ENCODE measurements around the gene IL13. TPM values are rescaled to one million over a fixed set of nuclear protein-coding genes. Genes with fewer than 3 reads are reported as not detected.
A peak's percentile ranks its signal among the peaks of the same experiment; 100 is the strongest.

The IL13 gene
- polyA plus RNA-seq, 2 of the 4 experiments (the other 2 are of a cell fraction) = 0.13 TPM; not detected in 1

DNA sequence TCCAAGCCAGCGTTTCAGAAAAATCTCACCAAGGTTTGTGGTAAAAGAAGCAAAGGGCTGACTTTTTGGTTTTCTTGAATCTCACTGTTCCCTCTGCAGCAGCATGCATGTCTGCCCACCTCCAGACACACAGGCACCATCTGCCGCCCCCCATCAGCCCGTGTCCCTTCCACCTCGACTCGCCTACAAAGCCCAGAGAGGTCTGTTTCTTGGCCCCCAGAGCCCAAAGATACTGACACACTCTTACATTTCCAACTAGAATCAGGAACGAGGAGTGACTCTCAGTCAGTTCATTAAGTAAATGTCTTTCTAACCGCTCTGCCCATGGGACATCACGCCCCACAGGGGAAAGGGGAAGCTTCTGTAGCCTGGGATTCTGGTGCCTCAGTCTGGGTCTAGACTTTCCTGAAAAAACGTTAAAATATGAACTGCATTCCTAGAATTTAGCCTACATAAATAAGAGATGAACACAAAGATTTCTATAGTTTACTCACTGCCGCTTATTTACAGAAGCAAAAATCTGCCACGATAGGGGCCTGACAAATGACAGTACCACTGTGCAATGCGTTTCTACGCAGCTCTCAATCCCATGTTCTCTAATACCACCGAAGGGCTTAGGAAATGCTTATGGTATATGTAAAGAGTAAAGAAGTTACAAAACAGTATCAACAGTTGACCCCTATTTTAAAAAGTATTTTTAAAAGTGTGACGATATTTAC, 19.9 kb downstream of the IL13 start:
- Histone ChIP-seq H3K27ac (peak overlapping the region in 1 of 2 experiments; percentile 50; a peak in 2 of 6 replicates), H3K4me2 (peak overlapping the region; percentile 45)
- WGBS (ENCODE audit: missing lambda C conversion rate) = 87% methylated on average over 15 of the region's 15 CpGs

DNA sequence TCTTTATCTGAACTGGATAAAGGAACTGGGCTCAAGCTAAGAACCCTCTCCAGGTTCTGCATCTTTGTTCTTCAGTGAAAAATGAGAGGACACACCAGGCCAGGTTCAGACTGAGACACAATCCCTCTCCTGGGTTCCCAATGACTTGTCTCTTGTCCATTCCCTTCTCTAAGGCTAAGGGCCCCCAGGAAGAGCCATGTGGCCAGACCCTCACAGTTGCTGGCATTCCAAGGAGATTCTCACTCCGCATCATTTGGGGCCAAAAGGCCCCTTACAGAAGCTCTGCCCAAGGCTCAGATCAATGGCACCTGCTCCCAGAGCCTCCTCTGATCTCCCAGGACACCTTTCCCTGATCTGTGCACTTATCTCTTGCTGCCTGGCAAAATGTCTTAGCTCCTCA, 20.8 kb downstream of the IL13 start:
- peaks cover 32% of the 10 kb centered on the region for H3K4me1 ChIP-seq
- H3K27ac ChIP-seq = no peak overlapping the region
- H3K9me3 ChIP-seq = no peaks in the 10 kb centered on the region
- ATAC-seq (no peak), DNase-seq (ENCODE audit: low read depth in 1 of 2, low spot score in 1 of 2) (no peak), FAIRE-seq (no peak)
- TF ChIP-seq, protein P1, sequence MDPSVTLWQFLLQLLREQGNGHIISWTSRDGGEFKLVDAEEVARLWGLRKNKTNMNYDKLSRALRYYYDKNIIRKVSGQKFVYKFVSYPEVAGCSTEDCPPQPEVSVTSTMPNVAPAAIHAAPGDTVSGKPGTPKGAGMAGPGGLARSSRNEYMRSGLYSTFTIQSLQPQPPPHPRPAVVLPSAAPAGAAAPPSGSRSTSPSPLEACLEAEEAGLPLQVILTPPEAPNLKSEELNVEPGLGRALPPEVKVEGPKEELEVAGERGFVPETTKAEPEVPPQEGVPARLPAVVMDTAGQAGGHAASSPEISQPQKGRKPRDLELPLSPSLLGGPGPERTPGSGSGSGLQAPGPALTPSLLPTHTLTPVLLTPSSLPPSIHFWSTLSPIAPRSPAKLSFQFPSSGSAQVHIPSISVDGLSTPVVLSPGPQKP (IDR thresholded peaks at IDR 0.05; ENCODE audit: low read depth, low read length) = no peak
- TF ChIP-seq RCOR1 (IDR thresholded peaks at IDR 0.05; ENCODE audit: low read depth, low read length) (no peak), HOXA7 (CRISPR knock-in tag; IDR thresholded peaks at IDR 0.05) (no peak), HEYL (CRISPR knock-in tag; IDR thresholded peaks at IDR 0.05) (no peak), TP53 (CRISPR knock-in tag; IDR thresholded peaks at IDR 0.05) (no peak), RNF2 (IDR thresholded peaks at IDR 0.05; ENCODE audit: borderline replicate concordance, low read depth) (no peak), CBX8 (IDR thresholded peaks at IDR 0.05) (no peak), FOSL2 (IDR thresholded peaks at IDR 0.05) (no peak), FOSL2 (CRISPR knock-in tag; IDR thresholded peaks at IDR 0.05) (no peak), FOXS1 (CRISPR knock-in tag; IDR thresholded peaks at IDR 0.05) (no peak)
- TF ChIP-seq, protein P2, sequence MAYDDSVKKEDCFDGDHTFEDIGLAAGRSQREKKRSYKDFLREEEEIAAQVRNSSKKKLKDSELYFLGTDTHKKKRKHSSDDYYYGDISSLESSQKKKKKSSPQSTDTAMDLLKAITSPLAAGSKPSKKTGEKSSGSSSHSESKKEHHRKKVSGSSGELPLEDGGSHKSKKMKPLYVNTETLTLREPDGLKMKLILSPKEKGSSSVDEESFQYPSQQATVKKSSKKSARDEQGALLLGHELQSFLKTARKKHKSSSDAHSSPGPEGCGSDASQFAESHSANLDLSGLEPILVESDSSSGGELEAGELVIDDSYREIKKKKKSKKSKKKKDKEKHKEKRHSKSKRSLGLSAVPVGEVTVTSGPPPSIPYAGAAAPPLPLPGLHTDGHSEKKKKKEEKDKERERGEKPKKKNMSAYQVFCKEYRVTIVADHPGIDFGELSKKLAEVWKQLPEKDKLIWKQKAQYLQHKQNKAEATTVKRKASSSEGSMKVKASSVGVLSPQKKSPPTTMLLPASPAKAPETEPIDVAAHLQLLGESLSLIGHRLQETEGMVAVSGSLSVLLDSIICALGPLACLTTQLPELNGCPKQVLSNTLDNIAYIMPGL (CRISPR knock-in tag; IDR thresholded peaks at IDR 0.05; ENCODE audit: borderline replicate concordance) = no peak
- H3K4me2 ChIP-seq = no peak overlapping the region
- 100% methylated on average over 1 of the region's 1 CpG for WGBS (ENCODE audit: missing lambda C conversion rate)
- CTCF ChIA-PET = interaction anchor here (0.9 to 4.2 kb wide), 15 partner anchors 11 to 294 kb away, joined by 3 to 37 read pairs (median 4); partner anchors contain the start of gene IL13
- POLR2A ChIA-PET = no interaction called here
- H3K4me3 ChIP-seq = no peak overlapping the region

More for the DNA sequence above, 19.9 kb downstream of the IL13 start:
- ChIA-PET CTCF (interaction anchor here (0.7 to 4.2 kb wide), 30 partner anchors 9 to 312 kb away, joined by 3 to 37 read pairs (median 4); partner anchors contain the start of gene IL13), POLR2A (interaction anchor here (1.4 kb wide), 1 partner anchor 187 kb away, joined by 3 read pairs; the partner anchor contains the start of gene IRF1)
- peaks cover 32% of the 10 kb centered on the region for H3K4me1 ChIP-seq
- no peaks in the 10 kb centered on the region for H3K9me3 ChIP-seq
- TF ChIP-seq, protein P1 (IDR thresholded peaks at IDR 0.05; ENCODE audit: low read depth, low read length) = no peak
- no peak for TF ChIP-seq NPAS2 (CRISPR knock-in tag; IDR thresholded peaks at IDR 0.05; ENCODE audit: borderline replicate concordance)
- TF ChIP-seq ATOH8 (CRISPR knock-in tag; IDR thresholded peaks at IDR 0.05; ENCODE audit: low read depth) = no peak
- DNase-seq (ENCODE audit: low read depth in 1 of 2, low spot score in 1 of 2) (no peak), FAIRE-seq (no peak), ATAC-seq (no peak)
- H3K4me3 ChIP-seq = no peak overlapping the region

- FAIRE-seq (no peak), DNase-seq (ENCODE audit: low read depth in 1 of 2, low spot score in 1 of 2) (no peak), ATAC-seq (no peak)
- ChIA-PET CTCF (interaction anchor here (0.9 to 4.2 kb wide), 9 partner anchors 11 to 152 kb away, joined by 3 to 37 read pairs (median 3); partner anchors contain the start of gene IL13), POLR2A (no interaction called here)
- Histone ChIP-seq H3K4me3 (no peak overlapping the region), H3K4me1 (peaks cover 29% of the 10 kb centered on the region), H3K27ac (no peak overlapping the region), H3K9me3 (no peaks in the 10 kb centered on the region), H3K4me2 (no peak overlapping the region)
- 92% methylated on average over 7 of the region's 7 CpGs for WGBS (ENCODE audit: missing lambda C conversion rate)
- TF ChIP-seq, protein P3, sequence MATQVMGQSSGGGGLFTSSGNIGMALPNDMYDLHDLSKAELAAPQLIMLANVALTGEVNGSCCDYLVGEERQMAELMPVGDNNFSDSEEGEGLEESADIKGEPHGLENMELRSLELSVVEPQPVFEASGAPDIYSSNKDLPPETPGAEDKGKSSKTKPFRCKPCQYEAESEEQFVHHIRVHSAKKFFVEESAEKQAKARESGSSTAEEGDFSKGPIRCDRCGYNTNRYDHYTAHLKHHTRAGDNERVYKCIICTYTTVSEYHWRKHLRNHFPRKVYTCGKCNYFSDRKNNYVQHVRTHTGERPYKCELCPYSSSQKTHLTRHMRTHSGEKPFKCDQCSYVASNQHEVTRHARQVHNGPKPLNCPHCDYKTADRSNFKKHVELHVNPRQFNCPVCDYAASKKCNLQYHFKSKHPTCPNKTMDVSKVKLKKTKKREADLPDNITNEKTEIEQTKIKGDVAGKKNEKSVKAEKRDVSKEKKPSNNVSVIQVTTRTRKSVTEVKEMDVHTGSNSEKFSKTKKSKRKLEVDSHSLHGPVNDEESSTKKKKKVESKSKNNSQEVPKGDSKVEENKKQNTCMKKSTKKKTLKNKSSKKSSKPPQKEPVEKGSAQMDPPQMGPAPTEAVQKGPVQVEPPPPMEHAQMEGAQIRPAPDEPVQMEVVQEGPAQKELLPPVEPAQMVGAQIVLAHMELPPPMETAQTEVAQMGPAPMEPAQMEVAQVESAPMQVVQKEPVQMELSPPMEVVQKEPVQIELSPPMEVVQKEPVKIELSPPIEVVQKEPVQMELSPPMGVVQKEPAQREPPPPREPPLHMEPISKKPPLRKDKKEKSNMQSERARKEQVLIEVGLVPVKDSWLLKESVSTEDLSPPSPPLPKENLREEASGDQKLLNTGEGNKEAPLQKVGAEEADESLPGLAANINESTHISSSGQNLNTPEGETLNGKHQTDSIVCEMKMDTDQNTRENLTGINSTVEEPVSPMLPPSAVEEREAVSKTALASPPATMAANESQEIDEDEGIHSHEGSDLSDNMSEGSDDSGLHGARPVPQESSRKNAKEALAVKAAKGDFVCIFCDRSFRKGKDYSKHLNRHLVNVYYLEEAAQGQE (IDR thresholded peaks at IDR 0.05) = no peak
- TF ChIP-seq, protein P4, sequence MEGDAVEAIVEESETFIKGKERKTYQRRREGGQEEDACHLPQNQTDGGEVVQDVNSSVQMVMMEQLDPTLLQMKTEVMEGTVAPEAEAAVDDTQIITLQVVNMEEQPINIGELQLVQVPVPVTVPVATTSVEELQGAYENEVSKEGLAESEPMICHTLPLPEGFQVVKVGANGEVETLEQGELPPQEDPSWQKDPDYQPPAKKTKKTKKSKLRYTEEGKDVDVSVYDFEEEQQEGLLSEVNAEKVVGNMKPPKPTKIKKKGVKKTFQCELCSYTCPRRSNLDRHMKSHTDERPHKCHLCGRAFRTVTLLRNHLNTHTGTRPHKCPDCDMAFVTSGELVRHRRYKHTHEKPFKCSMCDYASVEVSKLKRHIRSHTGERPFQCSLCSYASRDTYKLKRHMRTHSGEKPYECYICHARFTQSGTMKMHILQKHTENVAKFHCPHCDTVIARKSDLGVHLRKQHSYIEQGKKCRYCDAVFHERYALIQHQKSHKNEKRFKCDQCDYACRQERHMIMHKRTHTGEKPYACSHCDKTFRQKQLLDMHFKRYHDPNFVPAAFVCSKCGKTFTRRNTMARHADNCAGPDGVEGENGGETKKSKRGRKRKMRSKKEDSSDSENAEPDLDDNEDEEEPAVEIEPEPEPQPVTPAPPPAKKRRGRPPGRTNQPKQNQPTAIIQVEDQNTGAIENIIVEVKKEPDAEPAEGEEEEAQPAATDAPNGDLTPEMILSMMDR (IDR thresholded peaks at IDR 0.05) = no peak
- no peak for TF ChIP-seq RARB (CRISPR knock-in tag; IDR thresholded peaks at IDR 0.05)
- TF ChIP-seq MYC (IDR thresholded peaks at IDR 0.05; ENCODE audit: borderline replicate concordance, low read length) = no peak
- no peak for TF ChIP-seq MAX (IDR thresholded peaks at IDR 0.05)
- TF ChIP-seq TFCP2L1 (CRISPR knock-in tag; IDR thresholded peaks at IDR 0.05) = no peak
- TF ChIP-seq, protein P5, sequence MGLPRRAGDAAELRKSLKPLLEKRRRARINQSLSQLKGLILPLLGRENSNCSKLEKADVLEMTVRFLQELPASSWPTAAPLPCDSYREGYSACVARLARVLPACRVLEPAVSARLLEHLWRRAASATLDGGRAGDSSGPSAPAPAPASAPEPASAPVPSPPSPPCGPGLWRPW (IDR thresholded peaks at IDR 0.05) = no peak
Measured at GRCh38 chr5:132679166-132679565, 21.2 kb downstream of the IL13 start.

All from A549 (cell line).